HAP-1 (cell line): Measurements from ENCODE around the gene IL17RE.
"Not testable (repeated sequence)": the region's sequence is repeated elsewhere in the genome, so short reads cannot be mapped to it uniquely, and the experiment has no call there.

ENCODE experiments used
- DNase-seq, 2 experiments: peaks; one replicate each; pipeline ENCODE4 v3.0.0-alpha.2; 2016 to 2020; ENCODE audit warnings: low spot score in 2 of 2
- H3K27me3 ChIP-seq: fragments of 250-450 bp; sonication (Bioruptor Pico); 2 replicates; pipeline ENCODE4 v1.5.1; 2020; ENCODE audit warnings: low read depth, mild to moderate bottlenecking, moderate library complexity
- H3K36me3 ChIP-seq: fragments of 250-450 bp; sonication (Bioruptor Pico); replicated peaks from 2 replicates; pipeline ENCODE4 v1.5.1; 2020; ENCODE audit warnings: mild to moderate bottlenecking
- H3K4me1 ChIP-seq: fragments of 250-450 bp; sonication (Bioruptor Pico); 2 replicates; pipeline ENCODE4 v1.5.1; 2020; ENCODE audit warnings: mild to moderate bottlenecking
- H3K4me3 ChIP-seq: fragments of 250-450 bp; sonication (Bioruptor Pico); 2 replicates; pipeline ENCODE4 v1.5.1; 2020; ENCODE audit warnings: mild to moderate bottlenecking, moderate library complexity
- H3K9me3 ChIP-seq: fragments of 250-450 bp; sonication (Bioruptor Pico); 2 replicates; pipeline ENCODE4 v1.5.1; 2020; ENCODE audit warnings: mild to moderate bottlenecking, moderate library complexity
- in situ Hi-C: fragments of 300-500 bp; cut with MboI; formaldehyde crosslinking; loops from 3 replicates; pipeline ENCODE4 v1.14.3; 2020; ENCODE audit warnings: low sequenced_read_pairs, inconsistent platforms, mixed read lengths

Gene IL17RE

GRCh38 chr3:9902372-9903237 is at the start of gene IL17RE:
Gene IL17RE (plus strand): TSS chr3:9902848. CDS start chr3:9902933, 85 bp downstream.
- Histone ChIP-seq H3K36me3 (no peaks in the 10 kb centered on the region), H3K27me3 (no peaks in the 10 kb centered on the region), H3K4me1 (no peaks in the 10 kb centered on the region), H3K4me3 (no peak within 1 kb of the TSS), H3K9me3 (no peaks in the 10 kb centered on the region)
- no peak for DNase-seq
- in situ Hi-C loops, result no loop called here

- H3K36me3 ChIP-seq, H3K4me3 ChIP-seq, H3K27me3 ChIP-seq, in situ Hi-C loops, H3K9me3 ChIP-seq: not testable (repeated sequence)
- peak in 1 of 2 experiments; percentile 47 for DNase-seq
- peaks cover 14% of the 10 kb centered on the region for H3K4me1 ChIP-seq
Measured at GRCh38 chr3:9854291-9854940, 48.2 kb upstream of the IL17RE start.

GRCh38 chr3:9855594-9855993 is 47.1 kb upstream of the IL17RE start:
- in situ Hi-C loops, result no loop called here
- Histone ChIP-seq H3K27me3 (no peaks in the 10 kb centered on the region), H3K36me3 (no peaks in the 10 kb centered on the region)

GRCh38 chr3:9859530-9860025 is 43.1 kb upstream of the IL17RE start:
- no peaks in the 10 kb centered on the region for H3K27me3 ChIP-seq
- in situ Hi-C loops, result no loop called here
- H3K36me3 ChIP-seq, result no peaks in the 10 kb centered on the region
- DNase-seq, result no peak
- no peaks in the 10 kb centered on the region for H3K9me3 ChIP-seq
- no peaks in the 10 kb centered on the region; the same call in none of the 2 replicates for H3K4me1 ChIP-seq
- H3K4me3 ChIP-seq, result no peak overlapping the region

More at GRCh38 chr3:9855594-9855993, 47.1 kb upstream of the IL17RE start:
- Histone ChIP-seq H3K4me3 (no peak overlapping the region), H3K4me1 (peaks cover 14% of the 10 kb centered on the region), H3K9me3 (no peaks in the 10 kb centered on the region)
- no peak for DNase-seq

- H3K9me3 ChIP-seq, result no peaks in the 10 kb centered on the region
Measured at GRCh38 chr3:9861201-9861600, 41.4 kb upstream of the IL17RE start.

GRCh38 chr3:9861626-9862130 is 41.0 kb upstream of the IL17RE start:
- Histone ChIP-seq H3K36me3 (no peaks in the 10 kb centered on the region), H3K4me1 (no peaks in the 10 kb centered on the region; the same call in none of the 2 replicates), H3K27me3 (no peaks in the 10 kb centered on the region), H3K4me3 (no peak overlapping the region), H3K9me3 (no peaks in the 10 kb centered on the region)
- DNase-seq, result no peak
- in situ Hi-C loops, result no loop called here

More at GRCh38 chr3:9861201-9861600, 41.4 kb upstream of the IL17RE start:
- H3K27me3 ChIP-seq, result no peaks in the 10 kb centered on the region
- H3K36me3 ChIP-seq, result no peaks in the 10 kb centered on the region
- H3K4me3 ChIP-seq, result no peak overlapping the region
- H3K4me1 ChIP-seq, result no peaks in the 10 kb centered on the region; the same call in none of the 2 replicates
- DNase-seq, result no peak
- in situ Hi-C loops, result no loop called here

GRCh38 chr3:9862391-9863057 is 40.1 kb upstream of the IL17RE start:
- in situ Hi-C loops, result no loop called here
- no peak overlapping the region for H3K4me3 ChIP-seq

GRCh38 chr3:9863058-9863772 is 39.4 kb upstream of the IL17RE start:
- no peaks in the 10 kb centered on the region for H3K36me3 ChIP-seq
- H3K4me1 ChIP-seq, result no peaks in the 10 kb centered on the region; the same call in none of the 2 replicates
- no peaks in the 10 kb centered on the region for H3K9me3 ChIP-seq
- DNase-seq, result no peak
- no peaks in the 10 kb centered on the region for H3K27me3 ChIP-seq
- in situ Hi-C loops, result no loop called here
- H3K4me3 ChIP-seq, result no peak overlapping the region

More at GRCh38 chr3:9862391-9863057, 40.1 kb upstream of the IL17RE start:
- Histone ChIP-seq H3K36me3 (no peaks in the 10 kb centered on the region), H3K9me3 (no peaks in the 10 kb centered on the region), H3K4me1 (no peaks in the 10 kb centered on the region; the same call in none of the 2 replicates), H3K27me3 (no peaks in the 10 kb centered on the region)
- no peak for DNase-seq

- in situ Hi-C loops, result no loop called here
- Histone ChIP-seq H3K36me3 (no peaks in the 10 kb centered on the region), H3K4me1 (no peaks in the 10 kb centered on the region; the same call in none of the 2 replicates), H3K4me3 (no peak overlapping the region), H3K9me3 (no peaks in the 10 kb centered on the region), H3K27me3 (no peaks in the 10 kb centered on the region)
- DNase-seq, result peak in 1 of 2 experiments; percentile 52
Measured at GRCh38 chr3:9864200-9864927, 38.3 kb upstream of the IL17RE start.

- H3K4me1 ChIP-seq, H3K27me3 ChIP-seq, H3K36me3 ChIP-seq, DNase-seq, in situ Hi-C loops, H3K9me3 ChIP-seq, H3K4me3 ChIP-seq: not testable (repeated sequence)
Measured at GRCh38 chr3:9865125-9865637, 37.5 kb upstream of the IL17RE start.

GRCh38 chr3:9866639-9867038 is 36.0 kb upstream of the IL17RE start:
- Histone ChIP-seq H3K4me1 (no peaks in the 10 kb centered on the region; the same call in none of the 2 replicates), H3K27me3 (no peaks in the 10 kb centered on the region), H3K36me3 (no peaks in the 10 kb centered on the region), H3K9me3 (no peaks in the 10 kb centered on the region), H3K4me3 (no peak overlapping the region)
- in situ Hi-C loops, result no loop called here
- no peak for DNase-seq

GRCh38 chr3:9867106-9867505 is 35.5 kb upstream of the IL17RE start:
- no peaks in the 10 kb centered on the region; the same call in none of the 2 replicates for H3K4me1 ChIP-seq
- no peak overlapping the region for H3K4me3 ChIP-seq
- no peaks in the 10 kb centered on the region for H3K27me3 ChIP-seq
- in situ Hi-C loops, result no loop called here
- H3K9me3 ChIP-seq, result no peaks in the 10 kb centered on the region
- no peaks in the 10 kb centered on the region for H3K36me3 ChIP-seq
- DNase-seq, result no peak
